Measurements from ENCODE around the gene SLC9A1.

GRCh38 chr1:27122652-27123051 is 32.3 kb downstream of the SLC9A1 start:
- TF ChIP-seq CTCF (IDR thresholded peaks at IDR 0.05) (no peak), POLR2A (IDR thresholded peaks at IDR 0.05) (no peak)

All from right lobe of liver (tissue), 4 donors.